Tibial artery (tissue), 4 donors: ENCODE measurements around the gene TOMM40L.
"Not testable (repeated sequence)": the region's sequence is repeated elsewhere in the genome, so short reads cannot be mapped to it uniquely, and the experiment has no call there.

Experiments
- DNase-seq, 2 donors: peaks; one replicate each; pipeline ENCODE4 v3.0.0-alpha.2; 2019
- H3K27ac ChIP-seq, 2 donors: fragments of 200-600 bp; sonication (generic) in 1 of 2; 1 replicate in 1 of 2; 2 replicates in 1 of 2; pipeline ENCODE4 v1.5.1; 2018 to 2019; ENCODE audit warnings: mild to moderate bottlenecking in 1 of 2
- H3K27me3 ChIP-seq, 2 donors: fragments of 200-600 bp; sonication (generic) in 1 of 2; one replicate each; pipeline versions ENCODE4 v1.5.1 to v1.6.0; 2016 to 2019
- H3K36me3 ChIP-seq, 3 donors: fragments of 200-600 bp; sonication (generic) in 2 of 3; one replicate each; pipeline ENCODE4 v1.5.1; 2016 to 2019; ENCODE audit warnings: mild to moderate bottlenecking in 2 of 3
- H3K4me1 ChIP-seq, 4 donors: fragments of 200-600 bp; sonication (generic) in 2 of 4; 1 replicate in 3 of 4; 2 replicates in 1 of 4; pipeline ENCODE4 v1.5.1; 2016 to 2019
- H3K4me3 ChIP-seq, 2 donors: fragments of 200-600 bp; sonication (generic) in 1 of 2; 1 replicate in 1 of 2; 2 replicates in 1 of 2; pipeline ENCODE4 v1.5.1; 2018 to 2019; ENCODE audit warnings: mild to moderate bottlenecking in 2 of 2
- H3K9me3 ChIP-seq, 3 donors: fragments of 200-600 bp; sonication (generic) in 1 of 3; one replicate each; pipeline ENCODE4 v1.5.1; 2016 to 2019
- intact Hi-C: fragments of 100-400 bp; cut with DNase I; formaldehyde crosslinking; loops from one replicate; pipeline ENCODE4 v1.15.0; 2023; ENCODE audit warnings: low total_unique reads
- TF ChIP-seq, protein P1 (sequence below), 2 experiments: fragments of 200-600 bp in 1 of 2; fragments of 450-650 bp in 1 of 2; IDR thresholded peaks; one replicate each; pipeline ENCODE4 v1.5.1; 2017 to 2019; ENCODE audit warnings: antibody characterized with exemption in 2 of 2, mild to moderate bottlenecking in 1 of 2, moderate library complexity in 1 of 2

Gene TOMM40L

DNA sequence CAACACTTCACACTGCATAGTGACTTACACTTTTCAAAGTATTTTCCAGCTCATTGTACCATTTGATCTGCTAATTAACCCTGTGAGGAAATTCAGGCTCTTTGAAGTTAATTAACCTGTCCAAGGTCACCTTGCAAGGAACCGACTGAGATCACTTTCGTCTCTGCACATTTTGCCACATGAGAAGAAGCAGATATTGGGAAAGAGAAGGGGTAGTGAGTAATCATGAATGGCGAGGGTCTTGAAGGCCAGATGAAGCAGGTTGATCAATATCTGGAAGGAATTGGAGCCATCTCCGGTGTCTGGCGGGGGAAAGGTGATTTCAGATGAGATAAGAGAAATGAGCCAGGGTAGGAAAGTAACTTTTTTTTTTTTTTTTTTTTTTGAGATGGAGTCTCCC lies 5.9 kb upstream of the TOMM40L start:
- Histone ChIP-seq H3K9me3 (no peaks in the 10 kb centered on the region), H3K4me1 (peaks cover 0 to under 1% (median 0%) of the 10 kb centered on the region in 4 donors), H3K27me3 (no peaks in the 10 kb centered on the region), H3K27ac (no peak overlapping the region), H3K36me3 (peaks cover 0 to 3% (median 0%) of the 10 kb centered on the region in 3 donors), H3K4me3 (no peak overlapping the region)
- intact Hi-C loops, result no loop called here
- DNase-seq, result no peak
- TF ChIP-seq, protein P1, sequence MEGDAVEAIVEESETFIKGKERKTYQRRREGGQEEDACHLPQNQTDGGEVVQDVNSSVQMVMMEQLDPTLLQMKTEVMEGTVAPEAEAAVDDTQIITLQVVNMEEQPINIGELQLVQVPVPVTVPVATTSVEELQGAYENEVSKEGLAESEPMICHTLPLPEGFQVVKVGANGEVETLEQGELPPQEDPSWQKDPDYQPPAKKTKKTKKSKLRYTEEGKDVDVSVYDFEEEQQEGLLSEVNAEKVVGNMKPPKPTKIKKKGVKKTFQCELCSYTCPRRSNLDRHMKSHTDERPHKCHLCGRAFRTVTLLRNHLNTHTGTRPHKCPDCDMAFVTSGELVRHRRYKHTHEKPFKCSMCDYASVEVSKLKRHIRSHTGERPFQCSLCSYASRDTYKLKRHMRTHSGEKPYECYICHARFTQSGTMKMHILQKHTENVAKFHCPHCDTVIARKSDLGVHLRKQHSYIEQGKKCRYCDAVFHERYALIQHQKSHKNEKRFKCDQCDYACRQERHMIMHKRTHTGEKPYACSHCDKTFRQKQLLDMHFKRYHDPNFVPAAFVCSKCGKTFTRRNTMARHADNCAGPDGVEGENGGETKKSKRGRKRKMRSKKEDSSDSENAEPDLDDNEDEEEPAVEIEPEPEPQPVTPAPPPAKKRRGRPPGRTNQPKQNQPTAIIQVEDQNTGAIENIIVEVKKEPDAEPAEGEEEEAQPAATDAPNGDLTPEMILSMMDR (IDR thresholded peaks at IDR 0.05), result no peak

GRCh38 chr1:161222175-161223019 lies 3.5 kb upstream of the TOMM40L start:
- Histone ChIP-seq H3K36me3 (no peaks in the 10 kb centered on the region), H3K9me3 (no peaks in the 10 kb centered on the region), H3K4me1 (peaks cover 0 to 19% (median 11%) of the 10 kb centered on the region in 4 donors), H3K27ac (no peak overlapping the region), H3K27me3 (no peaks in the 10 kb centered on the region), H3K4me3 (no peak overlapping the region)
- TF ChIP-seq, protein P1 (IDR thresholded peaks at IDR 0.05), result no peak
- intact Hi-C loops, result no loop called here
- no peak for DNase-seq

DNA sequence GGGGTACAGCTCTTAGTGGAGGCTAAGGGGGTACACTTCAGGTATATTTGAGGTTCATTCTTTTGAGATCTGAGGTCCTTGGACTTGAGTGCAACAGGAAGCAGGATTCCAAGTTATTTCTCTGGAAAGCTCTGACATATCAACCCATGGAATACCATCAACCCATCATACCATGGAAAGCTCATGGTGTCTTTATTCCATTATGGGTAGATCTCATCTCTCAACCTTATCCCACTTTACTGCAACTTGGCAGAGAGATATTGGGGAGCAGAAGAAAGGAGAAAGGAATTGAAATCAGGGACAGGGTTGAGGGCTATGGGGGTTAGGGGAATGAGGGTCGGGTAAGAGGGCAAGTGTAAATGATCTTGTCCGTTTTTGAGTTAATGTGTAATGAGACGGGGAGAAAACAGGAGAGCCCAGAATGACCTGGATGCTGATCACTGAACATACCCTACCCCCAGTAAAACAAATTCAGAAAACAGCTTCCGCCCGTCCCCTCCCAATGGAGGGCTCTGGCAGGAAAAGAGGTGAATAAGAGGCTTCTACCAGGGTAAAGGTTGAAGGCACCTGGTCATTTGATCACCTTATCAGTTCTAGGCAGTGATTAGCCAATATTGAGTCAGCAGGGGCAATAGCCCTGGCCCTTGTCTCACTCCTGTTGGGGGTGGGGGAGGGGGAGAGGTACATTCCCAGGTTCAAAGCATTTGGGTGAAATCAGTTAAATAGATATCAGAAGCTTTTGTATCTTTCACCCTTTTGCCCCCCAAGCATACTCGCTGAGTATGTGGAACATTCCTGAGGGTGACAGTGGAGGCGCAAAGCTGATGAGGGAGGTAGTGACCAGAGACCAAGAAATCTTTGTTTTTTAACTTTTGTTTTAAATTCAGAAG lies 1.8 kb upstream of the TOMM40L start:
- no peaks in the 10 kb centered on the region for H3K27me3 ChIP-seq
- H3K36me3 ChIP-seq, result peaks cover 7 to 13% (median 9%) of the 10 kb centered on the region in 3 donors
- TF ChIP-seq, protein P1 (IDR thresholded peaks at IDR 0.05), result no peak
- DNase-seq, result no peak
- intact Hi-C loops, result no loop called here
- no peak overlapping the region for H3K27ac ChIP-seq
- no peaks in the 10 kb centered on the region for H3K9me3 ChIP-seq
- peaks cover 0 to 22% (median 13%) of the 10 kb centered on the region in 4 donors for H3K4me1 ChIP-seq
- H3K4me3 ChIP-seq, result no peak overlapping the region

DNA sequence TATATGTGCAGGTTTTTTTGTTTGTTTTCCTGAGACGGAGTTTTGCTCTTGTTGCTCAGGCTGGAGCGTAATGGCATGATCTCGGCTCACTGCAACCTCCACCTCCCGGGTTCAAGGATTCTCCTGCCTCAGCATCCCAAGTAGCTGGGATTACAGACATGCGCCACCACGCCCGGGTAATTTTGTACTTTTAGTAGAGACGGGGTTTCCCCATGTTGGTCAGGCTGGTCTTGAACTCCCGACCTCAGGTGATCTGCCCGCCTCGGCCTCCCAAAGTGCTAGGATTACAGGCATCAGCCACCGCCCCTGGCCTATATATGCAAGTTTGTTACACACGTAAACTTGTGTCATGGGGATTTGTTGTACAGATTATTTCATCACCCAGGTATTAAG lies 1.2 kb upstream of the TOMM40L start:
- not testable (repeated sequence) for DNase-seq, H3K9me3 ChIP-seq, H3K4me3 ChIP-seq, H3K27ac ChIP-seq, H3K27me3 ChIP-seq
- H3K36me3 ChIP-seq, result peaks cover 9 to 19% (median 16%) of the 10 kb centered on the region in 3 donors
- intact Hi-C loops, result loop anchor here (5.0 kb wide), 2 partner anchors 83 to 158 kb away; partner anchors contain the start of gene MPZ
- peaks cover 0 to 22% (median 13%) of the 10 kb centered on the region in 4 donors for H3K4me1 ChIP-seq

DNA sequence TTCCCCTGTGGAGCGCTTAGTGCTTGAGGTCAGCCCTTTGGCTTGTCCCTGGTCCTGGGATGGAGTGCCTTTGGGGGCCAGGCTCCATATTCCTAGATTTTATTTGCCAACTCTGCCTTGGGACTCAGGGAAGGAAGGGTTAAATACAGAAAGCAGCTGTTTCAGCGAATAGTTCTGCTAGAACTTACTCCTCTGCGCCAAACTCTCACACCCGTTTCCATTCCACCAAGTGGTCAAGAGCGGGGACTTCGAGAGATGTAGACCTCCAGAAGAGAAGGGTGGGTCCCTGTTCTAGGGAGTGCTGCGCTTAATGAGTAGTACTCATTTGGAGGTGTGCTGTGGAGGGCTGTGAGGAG lies 704 bp upstream of the TOMM40L start:
- TF ChIP-seq, protein P1 (IDR thresholded peaks at IDR 0.05), result no peak
- no peak for DNase-seq
- intact Hi-C loops, result loop anchor here (5.0 kb wide), 2 partner anchors 82 to 157 kb away; partner anchors contain the start of gene MPZ
- H3K9me3 ChIP-seq, result no peaks in the 10 kb centered on the region
- peaks cover 0 to 22% (median 13%) of the 10 kb centered on the region in 4 donors for H3K4me1 ChIP-seq
- H3K36me3 ChIP-seq, result peaks cover 9 to 24% (median 20%) of the 10 kb centered on the region in 3 donors
- no peaks in the 10 kb centered on the region for H3K27me3 ChIP-seq
- H3K27ac ChIP-seq, result peak overlapping the region in 1 of 2 donors; percentile 43
- no peak overlapping the region for H3K4me3 ChIP-seq
